GM10266 (cell line): ENCODE results near the gene CCDC169.
"Not testable (repeated sequence)": the region's sequence is repeated elsewhere in the genome, so short reads cannot be mapped to it uniquely, and the experiment has no call there.

Experiments used
- DNase-seq: peaks from one replicate; pipeline ENCODE4 v3.0.0; 2012; ENCODE audit errors: extremely low spot score
- CTCF ChIP-seq: IDR thresholded peaks from 2 replicates; pipeline ENCODE4 v1.5.1; 2012; ENCODE audit warnings: mild to moderate bottlenecking, low read depth; ENCODE audit not compliant: control insufficient read depth, insufficient read depth; ENCODE audit errors: missing control alignments

Gene CCDC169

GRCh38 chr13:36342715-36343114 lies 45.1 kb upstream of the CCDC169 start:
- no peak for DNase-seq
- TF ChIP-seq CTCF: no peak

GRCh38 chr13:36341718-36342117 lies 44.1 kb upstream of the CCDC169 start:
- no peak for TF ChIP-seq CTCF
- DNase-seq: no peak

- DNase-seq: no peak
Observed at GRCh38 chr13:36339600-36340155, 42.1 kb upstream of the CCDC169 start.

GRCh38 chr13:36337938-36338641 lies 40.5 kb upstream of the CCDC169 start:
- DNase-seq: no peak
- no peak for TF ChIP-seq CTCF

More at GRCh38 chr13:36339600-36340155, 42.1 kb upstream of the CCDC169 start:
- TF ChIP-seq CTCF: no peak

GRCh38 chr13:36332986-36333385 lies 35.4 kb upstream of the CCDC169 start:
- no peak for DNase-seq
- TF ChIP-seq CTCF: no peak

- not testable (repeated sequence) for DNase-seq
Observed at GRCh38 chr13:36332255-36332654, 34.6 kb upstream of the CCDC169 start.

GRCh38 chr13:36331280-36331679 lies 33.7 kb upstream of the CCDC169 start:
- DNase-seq: no peak
- no peak for TF ChIP-seq CTCF
